ENCODE data around the gene MARF1. TPM values are rescaled to one million over a fixed set of nuclear protein-coding genes. Genes with fewer than 3 reads are reported as not detected.

The MARF1 gene
- total and polyA plus RNA-seq, 9 of the 15 experiments (the other 6 are each of a cell fraction or from before 2014, with no cell fraction given), result 4.7 to 33.2 (median 11.7) TPM

- TF ChIP-seq THRB (CRISPR knock-in tag; conservative IDR thresholded peaks at IDR 0.05) (no peak), CBFB (CRISPR knock-in tag; IDR thresholded peaks at IDR 0.05) (no peak), SNRNP70 (optimal IDR thresholded peaks at IDR 0.05; ENCODE audit: low read depth, low read length) (no peak), ZBED1 (IDR thresholded peaks at IDR 0.05) (0 out of 2 replicates have a peak, but pooled peaks have one; percentile 19), ZNF280A (IDR thresholded peaks at IDR 0.05; ENCODE audit: low read depth, partially characterized antibody) (no peak), NCOA1 (IDR thresholded peaks at IDR 0.05; ENCODE audit: low read depth) (no peak), ZNF263 (CRISPR knock-in tag; IDR thresholded peaks at IDR 0.05; ENCODE audit: borderline replicate concordance) (no peak), ASH1L (IDR thresholded peaks at IDR 0.05; ENCODE audit: borderline replicate concordance, low read depth, partially characterized antibody) (no peak), NRF1 (conservative IDR thresholded peaks at IDR 0.05 in 1 of 2, IDR thresholded peaks at IDR 0.05 in 1 of 2) (0 out of 4 replicates have a peak, but pooled peaks of 1 of the 2 experiments have one; percentile 10), IFI16 (CRISPR knock-in tag; IDR thresholded peaks at IDR 0.05) (no peak), ILF3 (IDR thresholded peaks at IDR 0.05; ENCODE audit: borderline replicate concordance) (no peak), U2AF2 (optimal IDR thresholded peaks at IDR 0.05; ENCODE audit: low read depth, low read length) (no peak), RNF2 (IDR thresholded peaks at IDR 0.05) (0 out of 2 replicates have a peak, but pooled peaks have one; percentile 6), CHD7 (IDR thresholded peaks at IDR 0.05; ENCODE audit: low read depth, low read length) (no peak)
These were observed 67.5 kb downstream of the MARF1 start (continued) for GRCh38 chr16:15575293-15576049.
